ENCODE data around the gene GDF15. TPM values are rescaled to one million over a fixed set of nuclear protein-coding genes. Genes with fewer than 3 reads are reported as not detected.

Gene GDF15
- total and polyA plus RNA-seq, 4 donors, result 0.42 to 11.6 (median 7.2) TPM

GRCh38 chr19:18427743-18428113 lies 41.8 kb downstream of the GDF15 start:
- Histone ChIP-seq H3K36me3 (ENCODE audit: control insufficient read depth in 4 of 4, insufficient read depth in 3 of 4, low read depth in 1 of 4, low read length in 3 of 4) (no peaks in the 10 kb centered on the region), H3K27ac (ENCODE audit: low read depth in 1 of 2, low read length in 2 of 2) (no peak overlapping the region), H3K9me3 (ENCODE audit: control insufficient read depth in 4 of 4, low read length in 3 of 4) (no peaks in the 10 kb centered on the region), H3K4me1 (ENCODE audit: control insufficient read depth in 4 of 4, insufficient read depth in 4 of 4, low read length in 3 of 4) (peaks cover 0 to 5% (median 1%) of the 10 kb centered on the region in 4 donors), H3K9ac (ENCODE audit: low read depth in 1 of 2, low read length in 2 of 2) (no peak overlapping the region), H3K4me3 (ENCODE audit: low read depth in 1 of 3, low read length in 3 of 3) (no peak overlapping the region), H3K27me3 (ENCODE audit: control insufficient read depth in 4 of 4, insufficient read depth in 4 of 4, low read length in 3 of 4) (no peaks in the 10 kb centered on the region)
- TF ChIP-seq NR2F2 (IDR thresholded peaks at IDR 0.05) (no peak), GABPA (IDR thresholded peaks at IDR 0.05 in 1 of 2, conservative IDR thresholded peaks at IDR 0.05 in 1 of 2) (no peak), JUND (IDR thresholded peaks at IDR 0.05) (no peak), CTCF (IDR thresholded peaks at IDR 0.05; ENCODE audit: low read depth, low read length, missing input control) (no peak), RXRA (IDR thresholded peaks at IDR 0.05) (no peak), SP1 (IDR thresholded peaks at IDR 0.05) (no peak), ATF3 (IDR thresholded peaks at IDR 0.05) (no peak), HNF4A (conservative IDR thresholded peaks at IDR 0.05) (no peak)
- 96% methylated on average over 12 of the region's 12 CpGs for whole genome bisulfite sequencing
- DNase-seq (ENCODE audit: low spot score), result no peak

- DNase-seq (ENCODE audit: low spot score), result no peak
- no peak overlapping the region for H3K9ac ChIP-seq (ENCODE audit: low read depth in 1 of 2, low read length in 2 of 2)
- peaks cover 0 to 10% (median 4%) of the 10 kb centered on the region in 4 donors for H3K4me1 ChIP-seq (ENCODE audit: control insufficient read depth in 4 of 4, insufficient read depth in 4 of 4, low read length in 3 of 4)
- no peaks in the 10 kb centered on the region for H3K36me3 ChIP-seq (ENCODE audit: control insufficient read depth in 4 of 4, insufficient read depth in 3 of 4, low read depth in 1 of 4, low read length in 3 of 4)
- H3K27ac ChIP-seq (ENCODE audit: low read depth in 1 of 2, low read length in 2 of 2), result peak overlapping the region in 1 of 2 donors; percentile 50
- WGBS, result 80% methylated on average over 17 of the region's 17 CpGs
- no peaks in the 10 kb centered on the region for H3K27me3 ChIP-seq (ENCODE audit: control insufficient read depth in 4 of 4, insufficient read depth in 4 of 4, low read length in 3 of 4)
- H3K4me3 ChIP-seq (ENCODE audit: low read depth in 1 of 3, low read length in 3 of 3), result no peak overlapping the region
- no peaks in the 10 kb centered on the region for H3K9me3 ChIP-seq (ENCODE audit: control insufficient read depth in 4 of 4, low read length in 3 of 4)
- no peak for TF ChIP-seq RAD21 (IDR thresholded peaks at IDR 0.05)
- no peak for TF ChIP-seq HNF4A (conservative IDR thresholded peaks at IDR 0.05)
- TF ChIP-seq TAF1 (conservative IDR thresholded peaks at IDR 0.05), result no peak
- TF ChIP-seq HNF4G (IDR thresholded peaks at IDR 0.05), result no peak
- no peak for TF ChIP-seq GABPA (IDR thresholded peaks at IDR 0.05 in 1 of 2, conservative IDR thresholded peaks at IDR 0.05 in 1 of 2)
- no peak for TF ChIP-seq SP1 (IDR thresholded peaks at IDR 0.05)
- no peak for TF ChIP-seq YY1 (IDR thresholded peaks at IDR 0.05)
- no peak for TF ChIP-seq EGR1 (IDR thresholded peaks at IDR 0.05; ENCODE audit: low read depth in 2 of 2)
These were observed 42.3 kb downstream of the GDF15 start for GRCh38 chr19:18428173-18428786.

DNA sequence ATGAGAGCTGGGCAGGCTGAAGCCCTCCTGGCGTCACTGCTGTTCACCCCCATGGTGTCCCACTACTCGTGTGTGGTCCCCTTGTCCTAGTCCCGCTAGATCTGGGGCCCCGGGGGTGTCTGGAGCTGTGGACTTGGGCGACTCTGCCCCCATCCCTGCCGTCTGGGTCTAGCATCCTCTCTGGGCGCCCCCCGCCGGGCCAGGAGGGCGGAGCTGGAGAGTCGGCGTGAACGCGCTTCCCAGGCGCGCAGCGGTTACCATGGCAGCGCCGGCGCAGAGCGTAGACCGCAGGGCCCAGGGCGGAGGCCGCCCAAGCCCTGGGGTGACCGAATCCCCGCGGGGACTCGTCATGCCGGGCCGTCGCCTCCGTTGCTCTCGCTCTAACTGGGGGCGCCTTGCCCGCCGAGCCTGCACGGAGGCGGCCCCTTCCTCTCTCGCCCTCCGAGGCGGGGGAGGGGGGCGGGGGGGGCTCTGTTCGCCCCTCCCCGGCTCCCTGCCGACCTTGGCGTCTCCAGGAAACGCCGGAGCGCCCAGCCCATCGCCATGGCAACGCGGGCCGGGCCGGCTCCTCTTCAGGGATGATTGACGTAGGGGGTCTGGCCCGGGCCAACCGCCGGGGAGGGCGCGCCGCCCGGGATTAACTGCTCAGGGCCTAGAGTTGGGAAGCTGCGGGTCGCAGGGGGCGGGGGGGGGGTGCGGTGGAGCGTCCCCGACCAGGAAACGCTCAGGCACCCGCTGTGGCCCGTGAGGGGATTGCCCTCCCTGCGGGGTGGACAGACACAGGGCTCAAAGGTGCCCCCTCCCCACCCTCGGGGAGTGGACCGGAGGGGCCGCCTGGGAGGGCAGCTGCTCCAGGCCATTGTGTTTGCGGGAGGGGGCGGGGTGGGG lies 43.1 kb downstream of the GDF15 start:
- Histone ChIP-seq H3K4me3 (ENCODE audit: low read depth in 1 of 3, low read length in 3 of 3) (peak overlapping the region in 1 of 3 donors; percentile 21), H3K4me1 (ENCODE audit: control insufficient read depth in 4 of 4, insufficient read depth in 4 of 4, low read length in 3 of 4) (peaks cover 0 to 11% (median 4%) of the 10 kb centered on the region in 4 donors), H3K27ac (ENCODE audit: low read depth in 1 of 2, low read length in 2 of 2) (peak overlapping the region; percentile 47 to 50)
- TF ChIP-seq RAD21 (IDR thresholded peaks at IDR 0.05), result no peak
- TF ChIP-seq EGR1 (IDR thresholded peaks at IDR 0.05; ENCODE audit: low read depth in 2 of 2), result no peak
- no peak for TF ChIP-seq ZBTB33 (IDR thresholded peaks at IDR 0.05)
- no peak for TF ChIP-seq JUND (IDR thresholded peaks at IDR 0.05)
- TF ChIP-seq HNF4A (conservative IDR thresholded peaks at IDR 0.05), result no peak
- no peak for TF ChIP-seq SP1 (IDR thresholded peaks at IDR 0.05)
- TF ChIP-seq, protein P1, sequence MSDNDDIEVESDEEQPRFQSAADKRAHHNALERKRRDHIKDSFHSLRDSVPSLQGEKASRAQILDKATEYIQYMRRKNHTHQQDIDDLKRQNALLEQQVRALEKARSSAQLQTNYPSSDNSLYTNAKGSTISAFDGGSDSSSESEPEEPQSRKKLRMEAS (IDR thresholded peaks at IDR 0.05), result no peak
- TF ChIP-seq FOXA1 (IDR thresholded peaks at IDR 0.05), result no peak
- no peak for TF ChIP-seq RXRA (IDR thresholded peaks at IDR 0.05)
- TF ChIP-seq NR2F2 (IDR thresholded peaks at IDR 0.05), result no peak
- TF ChIP-seq GABPA (IDR thresholded peaks at IDR 0.05 in 1 of 2, conservative IDR thresholded peaks at IDR 0.05 in 1 of 2), result no peak
- TF ChIP-seq, protein P2, sequence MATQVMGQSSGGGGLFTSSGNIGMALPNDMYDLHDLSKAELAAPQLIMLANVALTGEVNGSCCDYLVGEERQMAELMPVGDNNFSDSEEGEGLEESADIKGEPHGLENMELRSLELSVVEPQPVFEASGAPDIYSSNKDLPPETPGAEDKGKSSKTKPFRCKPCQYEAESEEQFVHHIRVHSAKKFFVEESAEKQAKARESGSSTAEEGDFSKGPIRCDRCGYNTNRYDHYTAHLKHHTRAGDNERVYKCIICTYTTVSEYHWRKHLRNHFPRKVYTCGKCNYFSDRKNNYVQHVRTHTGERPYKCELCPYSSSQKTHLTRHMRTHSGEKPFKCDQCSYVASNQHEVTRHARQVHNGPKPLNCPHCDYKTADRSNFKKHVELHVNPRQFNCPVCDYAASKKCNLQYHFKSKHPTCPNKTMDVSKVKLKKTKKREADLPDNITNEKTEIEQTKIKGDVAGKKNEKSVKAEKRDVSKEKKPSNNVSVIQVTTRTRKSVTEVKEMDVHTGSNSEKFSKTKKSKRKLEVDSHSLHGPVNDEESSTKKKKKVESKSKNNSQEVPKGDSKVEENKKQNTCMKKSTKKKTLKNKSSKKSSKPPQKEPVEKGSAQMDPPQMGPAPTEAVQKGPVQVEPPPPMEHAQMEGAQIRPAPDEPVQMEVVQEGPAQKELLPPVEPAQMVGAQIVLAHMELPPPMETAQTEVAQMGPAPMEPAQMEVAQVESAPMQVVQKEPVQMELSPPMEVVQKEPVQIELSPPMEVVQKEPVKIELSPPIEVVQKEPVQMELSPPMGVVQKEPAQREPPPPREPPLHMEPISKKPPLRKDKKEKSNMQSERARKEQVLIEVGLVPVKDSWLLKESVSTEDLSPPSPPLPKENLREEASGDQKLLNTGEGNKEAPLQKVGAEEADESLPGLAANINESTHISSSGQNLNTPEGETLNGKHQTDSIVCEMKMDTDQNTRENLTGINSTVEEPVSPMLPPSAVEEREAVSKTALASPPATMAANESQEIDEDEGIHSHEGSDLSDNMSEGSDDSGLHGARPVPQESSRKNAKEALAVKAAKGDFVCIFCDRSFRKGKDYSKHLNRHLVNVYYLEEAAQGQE (IDR thresholded peaks at IDR 0.05), result no peak
- TF ChIP-seq TAF1 (conservative IDR thresholded peaks at IDR 0.05), result no peak

More for the DNA sequence above, 43.1 kb downstream of the GDF15 start:
- H3K27me3 ChIP-seq (ENCODE audit: control insufficient read depth in 4 of 4, insufficient read depth in 4 of 4, low read length in 3 of 4), result no peaks in the 10 kb centered on the region
- 38% methylated on average over 77 of the region's 77 CpGs for WGBS
- no peak overlapping the region for H3K9ac ChIP-seq (ENCODE audit: low read depth in 1 of 2, low read length in 2 of 2)
- peak; percentile 75 for DNase-seq (ENCODE audit: low spot score)
- H3K36me3 ChIP-seq (ENCODE audit: control insufficient read depth in 4 of 4, insufficient read depth in 3 of 4, low read depth in 1 of 4, low read length in 3 of 4), result no peaks in the 10 kb centered on the region
- no peaks in the 10 kb centered on the region for H3K9me3 ChIP-seq (ENCODE audit: control insufficient read depth in 4 of 4, low read length in 3 of 4)
